Tibial nerve (tissue), 4 donors: ENCODE data around the gene ENAM. TPM values are rescaled to one million over a fixed set of nuclear protein-coding genes. Genes with fewer than 3 reads are reported as not detected.

Source experiments
- DNase-seq, 2 donors: peaks; one replicate each; pipeline ENCODE4 v3.0.0-alpha.2; 2019; ENCODE audit warnings: low spot score in 2 of 2
- H3K27ac ChIP-seq, 4 donors: fragments of 200-600 bp; sonication (generic) in 3 of 4; one replicate each; pipeline ENCODE4 v1.5.1; 2017 to 2019; ENCODE audit warnings: mild to moderate bottlenecking in 1 of 4
- H3K27me3 ChIP-seq, 2 donors: fragments of 200-600 bp; sonication (generic) in 1 of 2; one replicate each; pipeline versions ENCODE4 v1.5.1 to v1.6.0; 2017 to 2019
- H3K36me3 ChIP-seq, 3 donors: fragments of 200-600 bp; sonication (generic); one replicate each; pipeline ENCODE4 v1.5.1; 2018 to 2019
- H3K4me1 ChIP-seq, 4 donors: fragments of 200-600 bp; sonication (generic) in 3 of 4; one replicate each; pipeline ENCODE4 v1.5.1; 2017 to 2019
- H3K4me3 ChIP-seq, 4 donors: fragments of 200-600 bp; sonication (generic) in 3 of 4; one replicate each; pipeline ENCODE4 v1.5.1; 2017 to 2019; ENCODE audit warnings: mild to moderate bottlenecking in 1 of 4, moderate library complexity in 1 of 4
- H3K9me3 ChIP-seq, 4 donors: fragments of 200-600 bp; sonication (generic) in 3 of 4; one replicate each; pipeline ENCODE4 v1.5.1; 2017 to 2019
- CTCF ChIP-seq, 5 experiments: fragments of 200-600 bp in 3 of 5; fragments of 450-650 bp in 2 of 5; sonication (generic) in 3 of 5; IDR thresholded peaks; one replicate each; pipeline ENCODE4 v1.5.1; 2016 to 2019; ENCODE audit warnings: antibody characterized with exemption in 5 of 5, mild to moderate bottlenecking in 3 of 5, moderate library complexity in 2 of 5
- EP300 ChIP-seq, 2 donors: sonication (generic); formaldehyde crosslinking; IDR thresholded peaks; one replicate each; pipeline ENCODE4 v1.6.1; 2017; ENCODE audit warnings: antibody characterized with exemption in 2 of 2, mild to moderate bottlenecking in 1 of 2
- POLR2A ChIP-seq, 2 donors: fragments of 450-650 bp; IDR thresholded peaks; one replicate each; pipeline ENCODE4 v1.6.1; 2017; ENCODE audit warnings: antibody characterized with exemption in 2 of 2, mild to moderate bottlenecking in 2 of 2, moderate library complexity in 2 of 2
- WGBS, 2 donors: methylation state at CpG; one replicate each; pipeline ENCODE4 v1.1.5; 2018; 5-methylcytosine and 5-hydroxymethylcytosine counted together
- total RNA-seq, 4 donors: library from RNA; depleted of rRNA; stranded (reverse); fragments of >200 nt; gene quantifications; one replicate each; pipeline ENCODE4 v1.1.0, GENCODE V29; 2016

The ENAM gene
- total RNA-seq, 4 donors from 2014 or later = not detected

- Histone ChIP-seq H3K4me1 (no peaks in the 10 kb centered on the region), H3K27me3 (no peaks in the 10 kb centered on the region), H3K27ac (no peak overlapping the region), H3K9me3 (no peaks in the 10 kb centered on the region), H3K36me3 (no peaks in the 10 kb centered on the region), H3K4me3 (no peak overlapping the region)
- no peak for DNase-seq
- TF ChIP-seq POLR2A (IDR thresholded peaks at IDR 0.05) (no peak), EP300 (IDR thresholded peaks at IDR 0.05) (no peak), CTCF (IDR thresholded peaks at IDR 0.05) (no peak)
- 61 to 70% methylated on average over 1 of the region's 1 CpG for WGBS, 2 donors
These were observed 924 bp upstream of the ENAM start for GRCh38 chr4:70627620-70628019.

- H3K4me1 ChIP-seq = no peaks in the 10 kb centered on the region
- no peaks in the 10 kb centered on the region for H3K27me3 ChIP-seq
- no peaks in the 10 kb centered on the region for H3K9me3 ChIP-seq
- TF ChIP-seq CTCF (IDR thresholded peaks at IDR 0.05) (no peak), EP300 (IDR thresholded peaks at IDR 0.05) (no peak), POLR2A (IDR thresholded peaks at IDR 0.05) (no peak)
- H3K4me3 ChIP-seq = no peak overlapping the region
- no peaks in the 10 kb centered on the region for H3K36me3 ChIP-seq
- DNase-seq = no peak
- H3K27ac ChIP-seq = no peak overlapping the region
- 91 to 95% methylated on average over 1 of the region's 1 CpG for WGBS, 2 donors
These were observed 1.0 kb downstream of the ENAM start for GRCh38 chr4:70629469-70630090.

- H3K4me3 ChIP-seq = no peak overlapping the region
- no peak for TF ChIP-seq CTCF (IDR thresholded peaks at IDR 0.05)
- no peak for TF ChIP-seq EP300 (IDR thresholded peaks at IDR 0.05)
- no peak for TF ChIP-seq POLR2A (IDR thresholded peaks at IDR 0.05)
- 77 to 78% methylated on average over 3 of the region's 3 CpGs for WGBS, 2 donors
These were observed 1.6 kb downstream of the ENAM start for GRCh38 chr4:70630162-70630561.

DNA sequence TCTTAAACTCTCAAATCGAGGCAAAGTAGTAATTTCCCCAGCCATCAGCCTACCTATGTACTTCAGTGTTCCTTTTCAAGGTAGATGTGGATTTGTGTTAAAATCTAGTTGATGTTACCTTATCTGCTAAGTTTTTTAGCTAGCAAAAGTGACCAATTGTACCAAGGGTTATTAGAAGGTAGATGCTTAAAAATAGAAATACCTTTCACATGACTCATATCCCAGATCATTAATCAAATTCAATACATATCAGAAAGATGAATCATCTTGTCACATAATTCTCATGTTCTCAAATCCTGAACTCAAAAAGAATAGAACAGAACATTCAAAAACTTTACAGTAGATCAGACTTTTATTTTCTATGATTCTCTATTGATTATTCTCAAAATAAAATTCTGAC is 3.5 kb downstream of the ENAM start:
- Histone ChIP-seq H3K27ac (no peak overlapping the region), H3K4me1 (no peaks in the 10 kb centered on the region), H3K4me3 (no peak overlapping the region), H3K9me3 (no peaks in the 10 kb centered on the region), H3K27me3 (no peaks in the 10 kb centered on the region), H3K36me3 (no peaks in the 10 kb centered on the region)
- DNase-seq = no peak
- WGBS, 2 donors = 86 to 91% methylated on average over 1 of the region's 1 CpG
- TF ChIP-seq POLR2A (IDR thresholded peaks at IDR 0.05) (no peak), CTCF (IDR thresholded peaks at IDR 0.05) (no peak), EP300 (IDR thresholded peaks at IDR 0.05) (no peak)

More at GRCh38 chr4:70630162-70630561, 1.6 kb downstream of the ENAM start:
- no peaks in the 10 kb centered on the region for H3K27me3 ChIP-seq
- no peak for DNase-seq
- no peaks in the 10 kb centered on the region for H3K4me1 ChIP-seq
- H3K9me3 ChIP-seq = no peaks in the 10 kb centered on the region
- no peaks in the 10 kb centered on the region for H3K36me3 ChIP-seq
- no peak overlapping the region for H3K27ac ChIP-seq

GRCh38 chr4:70634482-70634881 is 5.9 kb downstream of the ENAM start:
- H3K4me1 ChIP-seq = no peaks in the 10 kb centered on the region
- H3K36me3 ChIP-seq = no peaks in the 10 kb centered on the region
- no peak overlapping the region for H3K4me3 ChIP-seq
- DNase-seq = no peak
- no peaks in the 10 kb centered on the region for H3K9me3 ChIP-seq
- H3K27ac ChIP-seq = no peak overlapping the region
- no peak for TF ChIP-seq POLR2A (IDR thresholded peaks at IDR 0.05)
- no peaks in the 10 kb centered on the region for H3K27me3 ChIP-seq
- WGBS, 2 donors = 85 to 95% methylated on average over 5 of the region's 5 CpGs
